Neuronal stem cell (in vitro differentiated cells): ENCODE results near the gene MARCHF3.
"Not testable (repeated sequence)": the region's sequence is repeated elsewhere in the genome, so short reads cannot be mapped to it uniquely, and the experiment has no call there.

Experiments
- DNase-seq: peaks from one replicate; pipeline ENCODE4 v3.0.0-alpha.2; 2013; ENCODE audit warnings: low spot score
- H2AFZ ChIP-seq: one replicate; pipeline ENCODE4 v1.6.1; 2013; ENCODE audit warnings: mild to moderate bottlenecking, low read length, inconsistent platforms
- H2AK5ac ChIP-seq: 2 replicates; pipeline ENCODE4 v1.6.1; 2013; ENCODE audit warnings: low read depth, mild to moderate bottlenecking, inconsistent platforms, low read length, moderate library complexity, mixed read lengths
- H2BK120ac ChIP-seq: 2 replicates; pipeline ENCODE4 v1.6.1; 2013; ENCODE audit warnings: low read depth, mild to moderate bottlenecking, inconsistent platforms, low read length, moderate library complexity, mixed read lengths
- H2BK12ac ChIP-seq: one replicate; pipeline ENCODE4 v1.6.1; 2013; ENCODE audit warnings: low read length, inconsistent platforms
- H2BK15ac ChIP-seq: 2 replicates; pipeline ENCODE4 v1.6.1; 2013; ENCODE audit warnings: mild to moderate bottlenecking, low read length, inconsistent platforms, mixed read lengths
- H2BK5ac ChIP-seq: one replicate; pipeline ENCODE4 v1.6.1; 2013; ENCODE audit warnings: inconsistent platforms, mild to moderate bottlenecking, low read length, moderate library complexity
- H3K14ac ChIP-seq: one replicate; pipeline ENCODE4 v1.6.1; 2013; ENCODE audit warnings: low read length, inconsistent platforms
- H3K18ac ChIP-seq: 2 replicates; pipeline ENCODE4 v1.6.1; 2013; ENCODE audit warnings: low read length, inconsistent platforms
- H3K23ac ChIP-seq: 2 replicates; pipeline ENCODE4 v1.6.1; 2013; ENCODE audit warnings: low read depth, mild to moderate bottlenecking, mixed read lengths, low read length, inconsistent platforms; ENCODE audit not compliant: poor library complexity
- H3K27ac ChIP-seq: replicated peaks from 3 replicates; pipeline ENCODE4 v1.5.1; 2013; ENCODE audit warnings: low read length, inconsistent platforms
- H3K27me3 ChIP-seq, 3 experiments: 2 replicates each; pipeline ENCODE4 v1.6.1; 2013; ENCODE audit warnings: low read length in 3 of 3, mild to moderate bottlenecking in 2 of 3, inconsistent platforms in 1 of 3, low read depth in 1 of 3, mixed read lengths in 1 of 3, moderate library complexity in 1 of 3; ENCODE audit not compliant: control insufficient read depth in 3 of 3, insufficient read depth in 3 of 3
- H3K36me3 ChIP-seq, 2 donors: replicated peaks in 1 of 2; 2 replicates each; pipeline ENCODE4 v1.6.1; 2013; ENCODE audit warnings: low read length in 2 of 2; ENCODE audit not compliant: control insufficient read depth in 2 of 2, insufficient read depth in 2 of 2
- H3K4ac ChIP-seq: 2 replicates; pipeline ENCODE4 v1.6.1; 2013; ENCODE audit warnings: inconsistent platforms, mild to moderate bottlenecking, low read length, moderate library complexity
- H3K4me1 ChIP-seq, 2 donors: 1 replicate in 1 of 2; 2 replicates in 1 of 2; pipeline ENCODE4 v1.6.1; 2013; ENCODE audit warnings: low read length in 2 of 2, low read depth in 1 of 2; ENCODE audit not compliant: control insufficient read depth in 2 of 2, insufficient read depth in 1 of 2
- H3K4me2 ChIP-seq: one replicate; pipeline ENCODE4 v1.6.1; 2013; ENCODE audit warnings: mild to moderate bottlenecking, low read length, inconsistent platforms; ENCODE audit not compliant: insufficient read depth, poor library complexity, severe bottlenecking
- H3K4me3 ChIP-seq, 2 donors: 2 replicates each; pipeline ENCODE4 v1.5.1; 2013; ENCODE audit warnings: low read length in 2 of 2, mild to moderate bottlenecking in 2 of 2, inconsistent platforms in 1 of 2, moderate library complexity in 1 of 2
- H3K79me1 ChIP-seq: one replicate; pipeline ENCODE4 v1.6.1; 2013; ENCODE audit warnings: low read depth, mild to moderate bottlenecking, inconsistent platforms, low read length, moderate library complexity
- H3K9ac ChIP-seq: one replicate; pipeline ENCODE4 v1.6.1; 2013; ENCODE audit warnings: mild to moderate bottlenecking, low read depth, low read length, inconsistent platforms; ENCODE audit not compliant: poor library complexity
- H3K9me3 ChIP-seq, 2 donors: replicated peaks in 1 of 2; 2 replicates each; pipeline versions ENCODE3 to v1.6.1; 2013; ENCODE audit warnings: low read length in 2 of 2, mild to moderate bottlenecking in 2 of 2, inconsistent platforms in 1 of 2, low read depth in 1 of 2, mixed read lengths in 1 of 2, moderate library complexity in 1 of 2; ENCODE audit not compliant: control insufficient read depth in 2 of 2, insufficient read depth in 1 of 2
- H4K8ac ChIP-seq: one replicate; pipeline ENCODE4 v1.6.1; 2013; ENCODE audit warnings: low read depth, mild to moderate bottlenecking, inconsistent platforms, low read length, moderate library complexity
- H4K91ac ChIP-seq: one replicate; pipeline ENCODE4 v1.6.1; 2013; ENCODE audit warnings: low read length, low read depth, mild to moderate bottlenecking, inconsistent platforms; ENCODE audit not compliant: poor library complexity
- whole genome bisulfite sequencing, 2 donors: extraction: QIAGEN DNeasy Blood & Tissue Kit; methylation state at CpG; one replicate each; pipeline ENCODE4 v1.1.7; 2013; ENCODE audit warnings: missing lambda C conversion rate in 2 of 2, mixed read lengths in 1 of 2; ENCODE audit not compliant: insufficient read length in 2 of 2, insufficient replicate concordance in 1 of 2; ENCODE audit errors: extremely low coverage in 2 of 2; 5-methylcytosine and 5-hydroxymethylcytosine counted together

Gene MARCHF3

GRCh38 chr5:126843375-126843774 lies 187.0 kb downstream of the MARCHF3 start:
- peaks cover 10 to 18% of the 10 kb centered on the region in 2 donors for H3K4me1 ChIP-seq
- not testable (repeated sequence) for H2AFZ ChIP-seq, H3K4me3 ChIP-seq, H3K9me3 ChIP-seq, H4K91ac ChIP-seq, H2BK120ac ChIP-seq, H3K18ac ChIP-seq, H2BK15ac ChIP-seq, DNase-seq, H3K14ac ChIP-seq, H3K27me3 ChIP-seq, H3K36me3 ChIP-seq, H3K23ac ChIP-seq, H3K9ac ChIP-seq, H3K79me1 ChIP-seq, H2BK5ac ChIP-seq, H4K8ac ChIP-seq, H3K4ac ChIP-seq, H2AK5ac ChIP-seq, H3K4me2 ChIP-seq, H3K27ac ChIP-seq, H2BK12ac ChIP-seq
- WGBS, 2 donors: no CpG with 5 or more reads among the region's 11 CpGs

- not testable (repeated sequence) for H3K4ac ChIP-seq, H2BK5ac ChIP-seq, H4K91ac ChIP-seq, H2BK15ac ChIP-seq, H4K8ac ChIP-seq, H3K14ac ChIP-seq, H3K18ac ChIP-seq, H2BK120ac ChIP-seq, H2AK5ac ChIP-seq, H3K23ac ChIP-seq, H3K27ac ChIP-seq, H3K27me3 ChIP-seq, H3K4me1 ChIP-seq, H3K79me1 ChIP-seq, H3K9me3 ChIP-seq, H2AFZ ChIP-seq, H2BK12ac ChIP-seq, DNase-seq, H3K9ac ChIP-seq, H3K4me3 ChIP-seq, H3K4me2 ChIP-seq
- peaks cover 12 to 49% of the 10 kb centered on the region in 2 donors for H3K36me3 ChIP-seq
- no CpG with 5 or more reads among the region's 7 CpGs for WGBS, 2 donors
These were observed 191.0 kb downstream of the MARCHF3 start for GRCh38 chr5:126839407-126839806.

DNA sequence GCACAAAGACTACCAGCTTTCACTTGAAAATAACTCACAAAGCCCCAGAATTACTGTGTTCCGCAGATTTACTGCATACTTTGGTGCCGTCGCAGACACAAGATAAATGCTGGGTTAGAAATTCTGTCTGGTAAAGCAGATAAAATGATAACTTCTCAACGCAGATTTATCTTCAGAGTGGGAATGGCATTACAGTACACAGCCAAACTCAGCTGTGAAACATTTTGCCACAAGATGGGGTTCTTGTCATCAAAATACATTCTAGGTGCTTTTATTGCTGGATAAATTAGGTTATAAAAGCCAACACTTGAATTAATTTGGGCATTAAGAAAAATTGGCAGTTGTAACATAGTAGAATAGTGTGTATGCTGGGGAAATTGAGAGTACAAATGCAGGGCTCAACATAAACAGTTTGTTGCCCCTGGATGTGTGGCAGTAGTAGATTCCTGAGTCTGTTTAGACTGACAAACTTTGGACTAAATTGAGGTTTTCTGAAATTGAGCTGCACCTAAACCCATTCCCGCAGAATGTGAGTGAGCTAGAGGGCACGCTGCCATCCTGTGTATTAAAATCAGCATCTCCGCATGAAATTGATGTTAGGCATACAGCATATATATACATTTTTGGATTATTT lies 192.3 kb downstream of the MARCHF3 start:
- Histone ChIP-seq H3K4ac (no peak overlapping the region), H3K79me1 (no peaks in the 10 kb centered on the region), H3K4me2 (no peak overlapping the region), H2BK12ac (no peak overlapping the region), H3K14ac (no peak overlapping the region), H3K9me3 (no peaks in the 10 kb centered on the region), H3K4me3 (no peak overlapping the region), H3K18ac (no peak overlapping the region), H4K91ac (no peak overlapping the region), H4K8ac (no peak overlapping the region), H2BK15ac (no peak overlapping the region), H2AK5ac (no peak overlapping the region), H2BK5ac (no peak overlapping the region), H3K4me1 (no peaks in the 10 kb centered on the region), H3K36me3 (peaks cover 20 to 63% of the 10 kb centered on the region in 2 donors), H3K27ac (no peak overlapping the region), H3K23ac (no peak overlapping the region), H3K27me3 (no peaks in the 10 kb centered on the region), H3K9ac (no peak overlapping the region), H2BK120ac (no peak overlapping the region), H2AFZ (no peak overlapping the region)
- no CpG with 5 or more reads among the region's 7 CpGs for WGBS, 2 donors
- no peak for DNase-seq

GRCh38 chr5:126837242-126837641 lies 193.1 kb downstream of the MARCHF3 start:
- no peak overlapping the region for H3K4ac ChIP-seq
- no peak overlapping the region for H3K9ac ChIP-seq
- WGBS, 2 donors: no CpG with 5 or more reads among the region's 4 CpGs
- H3K9me3 ChIP-seq: no peaks in the 10 kb centered on the region
- H3K27ac ChIP-seq: no peak overlapping the region
- H4K91ac ChIP-seq: no peak overlapping the region
- no peak overlapping the region for H3K18ac ChIP-seq
- no peak overlapping the region for H2BK120ac ChIP-seq
- no peak overlapping the region for H2BK15ac ChIP-seq
- no peak overlapping the region for H2BK5ac ChIP-seq
- H3K4me3 ChIP-seq: no peak overlapping the region
- no peak overlapping the region for H3K23ac ChIP-seq
- no peak overlapping the region for H2AK5ac ChIP-seq
- peaks cover 22 to 70% of the 10 kb centered on the region in 2 donors for H3K36me3 ChIP-seq
- no peak overlapping the region for H2AFZ ChIP-seq
- no peak overlapping the region for H2BK12ac ChIP-seq
- H3K79me1 ChIP-seq: no peaks in the 10 kb centered on the region
- no peak overlapping the region for H4K8ac ChIP-seq
- no peak overlapping the region for H3K4me2 ChIP-seq
- no peak for DNase-seq
- no peak overlapping the region for H3K14ac ChIP-seq
- H3K4me1 ChIP-seq: no peaks in the 10 kb centered on the region
- H3K27me3 ChIP-seq: no peaks in the 10 kb centered on the region
